Left ventricle myocardium superior (tissue), 1 donor: Measurements from ENCODE around the gene C6orf58. TPM values are rescaled to one million over a fixed set of nuclear protein-coding genes. Genes with fewer than 3 reads are reported as not detected.

Experiments
- ATAC-seq: fragments of 200-7000 bp; cut with Tn5 transposase; one replicate; pipeline ENCODE4 v1.9.1; 2020; ENCODE audit warnings: mild to moderate bottlenecking, moderate library complexity
- DNase-seq: peaks from one replicate; pipeline ENCODE4 v3.0.0-alpha.2; 2020
- intact Hi-C: fragments of 100-400 bp; cut with micrococcal nuclease; formaldehyde crosslinking; loops from one replicate; pipeline ENCODE4 v1.11.0; 2022
- long read RNA-seq: library from polyadenylated mRNA; unstranded; transcript quantifications from one replicate; pipeline ENCODE4 v2.0.0, GENCODE V29; 2021
- total RNA-seq: library from RNA; stranded (reverse); fragmentation: NEBNext Ultra II Directional; extraction: Animal tissue kit (Norgen Biotek cat#: 25700); gene quantifications from one replicate; pipeline ENCODE4 v1.2.1, GENCODE V29; 2021
- donor health status: DM: no; HTN: yes; CAD: no; lungs with severe emphysema.

C6orf58 gene
- total RNA-seq: not detected
- long read RNA-seq: 0 reads

- no peak for DNase-seq
- intact Hi-C loops: no loop called here
- ATAC-seq: no peak
These were observed at the start of gene C6orf58 for GRCh38 chr6:127576874-127577273. C6orf58 (plus strand) TSS chr6:127577174; CDS start chr6:127577186, 12 bp downstream.

GRCh38 chr6:127533011-127533410 lies 44.0 kb upstream of the C6orf58 start:
- intact Hi-C loops: loop anchor here (10.0 kb wide), 1 partner anchor 68 kb away; no protein-coding TSS in a partner anchor
- no peak for ATAC-seq
- DNase-seq: no peak

GRCh38 chr6:127533736-127534135 lies 43.2 kb upstream of the C6orf58 start:
- ATAC-seq: no peak
- no peak for DNase-seq
- intact Hi-C loops: loop anchor here (10.0 kb wide), 1 partner anchor 69 kb away; no protein-coding TSS in a partner anchor

- ATAC-seq: no peak
- DNase-seq: no peak
- intact Hi-C loops: loop anchor here (10.0 kb wide), 1 partner anchor 74 kb away; no protein-coding TSS in a partner anchor
These were observed 38.2 kb upstream of the C6orf58 start for GRCh38 chr6:127538750-127539264.

GRCh38 chr6:127539272-127539671 lies 37.7 kb upstream of the C6orf58 start:
- ATAC-seq: no peak
- no peak for DNase-seq
- intact Hi-C loops: loop anchor here (10.0 kb wide), 1 partner anchor 74 kb away; no protein-coding TSS in a partner anchor

GRCh38 chr6:127547215-127547614 lies 29.8 kb upstream of the C6orf58 start:
- DNase-seq: no peak
- intact Hi-C loops: no loop called here
- ATAC-seq: no peak

GRCh38 chr6:127547904-127548649 lies 28.9 kb upstream of the C6orf58 start:
- ATAC-seq (no peak), DNase-seq (no peak)
- intact Hi-C loops: no loop called here

GRCh38 chr6:127550403-127550802 lies 26.6 kb upstream of the C6orf58 start:
- intact Hi-C loops: no loop called here
- ATAC-seq: no peak
- no peak for DNase-seq

GRCh38 chr6:127554435-127555006 lies 22.5 kb upstream of the C6orf58 start:
- ATAC-seq: no peak
- intact Hi-C loops: no loop called here
- DNase-seq: no peak

- intact Hi-C loops: no loop called here
- DNase-seq: no peak
- ATAC-seq: no peak
These were observed 15.3 kb upstream of the C6orf58 start for GRCh38 chr6:127561660-127562059.

GRCh38 chr6:127564761-127565160 lies 12.2 kb upstream of the C6orf58 start:
- ATAC-seq: no peak
- DNase-seq: no peak
- intact Hi-C loops: no loop called here

- intact Hi-C loops: no loop called here
- DNase-seq (no peak), ATAC-seq (no peak)
These were observed 10.9 kb upstream of the C6orf58 start for GRCh38 chr6:127566119-127566518.

GRCh38 chr6:127566651-127567050 lies 10.3 kb upstream of the C6orf58 start:
- ATAC-seq: no peak
- intact Hi-C loops: no loop called here
- DNase-seq: no peak

- intact Hi-C loops: no loop called here
- DNase-seq (no peak), ATAC-seq (no peak)
These were observed 9.5 kb upstream of the C6orf58 start for GRCh38 chr6:127567476-127567875.

GRCh38 chr6:127570739-127571389 lies 6.1 kb upstream of the C6orf58 start:
- no peak for ATAC-seq
- intact Hi-C loops: no loop called here
- no peak for DNase-seq

- intact Hi-C loops: no loop called here
- ATAC-seq (no peak), DNase-seq (no peak)
These were observed 1.9 kb downstream of the C6orf58 start for GRCh38 chr6:127578900-127579299.

- ATAC-seq (no peak), DNase-seq (no peak)
- intact Hi-C loops: no loop called here
These were observed 4.6 kb downstream of the C6orf58 start for GRCh38 chr6:127581576-127581975.

- no peak for DNase-seq
These were observed 5.9 kb downstream of the C6orf58 start for GRCh38 chr6:127582777-127583462.

GRCh38 chr6:127585123-127585522 lies 8.1 kb downstream of the C6orf58 start:
- DNase-seq (no peak), ATAC-seq (no peak)
- intact Hi-C loops: no loop called here

More at GRCh38 chr6:127582777-127583462, 5.9 kb downstream of the C6orf58 start:
- no peak for ATAC-seq
- intact Hi-C loops: no loop called here
